NOMO-1 treated with dmso at 0.1 percent for 144 hours (cell line): ENCODE measurements around the gene GLE1.
"Not testable (repeated sequence)": the region's sequence is repeated elsewhere in the genome, so short reads cannot be mapped to it uniquely, and the experiment has no call there.

Experiments used
- DNase-seq: peaks from one replicate; lab custom pipeline; 2025; ENCODE audit not compliant: unreplicated experiment; lab: John Stamatoyannopoulos, UW

The GLE1 gene

DNA sequence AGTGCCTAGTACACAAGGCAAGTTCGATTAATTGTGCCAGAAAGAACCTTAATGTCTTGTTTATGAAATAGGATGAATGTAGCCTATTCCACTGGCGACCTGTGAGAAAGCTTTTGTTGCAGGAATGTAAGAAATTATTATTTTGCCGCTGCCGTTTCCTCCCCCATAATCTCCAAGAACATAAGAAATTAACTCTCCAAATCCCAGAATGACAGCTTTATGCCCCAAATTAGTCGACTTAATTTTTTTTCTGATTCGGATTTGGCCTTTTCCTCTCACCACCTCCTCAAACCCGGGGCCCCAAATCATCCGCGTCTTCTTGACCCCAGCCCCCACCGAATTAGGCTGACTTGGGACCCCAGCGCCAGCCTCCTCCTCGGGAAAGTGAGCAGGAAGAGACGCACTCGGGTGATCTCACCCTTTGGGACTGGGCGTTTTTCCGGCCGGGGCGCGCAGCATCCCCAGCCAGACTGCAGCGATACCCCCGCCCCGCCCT is 47.2 kb downstream of the GLE1 start:
- DNase-seq, result no peak

DNA sequence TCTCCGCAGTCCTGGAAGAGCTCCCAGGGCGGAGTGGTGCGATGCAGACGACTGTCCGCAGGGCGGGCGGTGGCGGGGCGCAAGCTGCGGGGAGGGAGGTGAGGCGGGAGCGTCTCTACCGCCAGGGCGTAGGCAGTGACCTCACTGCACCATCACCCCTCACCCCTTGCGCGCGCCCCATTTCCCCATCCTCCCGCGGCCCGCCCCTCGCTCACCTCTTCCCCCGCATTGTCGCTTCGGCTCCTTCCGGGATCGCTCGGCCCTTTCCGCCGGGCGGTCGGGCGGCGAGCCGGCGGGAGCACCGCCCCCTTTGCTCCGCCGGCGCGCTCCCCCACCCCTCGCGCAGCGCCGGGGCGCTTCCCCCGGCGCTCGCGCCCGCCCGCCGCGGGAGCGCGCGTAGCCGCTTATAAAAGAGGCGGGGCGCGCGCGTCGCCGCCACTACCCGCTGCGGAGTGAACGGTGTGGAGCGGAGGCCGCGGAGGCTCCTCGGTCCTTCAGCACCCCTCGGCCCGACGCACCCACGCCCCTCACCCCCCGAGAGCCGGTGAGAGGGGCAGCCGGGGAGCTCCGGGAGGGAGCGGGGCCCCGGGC is 47.7 kb downstream of the GLE1 start, which contains the start of gene SPTAN1:
Gene SPTAN1, plus strand, starts transcription at position 435 of the 591 bp plus-strand sequence. CDS start 14,154 bp downstream, outside the sequence.
- peak; percentile 85 for DNase-seq

DNA sequence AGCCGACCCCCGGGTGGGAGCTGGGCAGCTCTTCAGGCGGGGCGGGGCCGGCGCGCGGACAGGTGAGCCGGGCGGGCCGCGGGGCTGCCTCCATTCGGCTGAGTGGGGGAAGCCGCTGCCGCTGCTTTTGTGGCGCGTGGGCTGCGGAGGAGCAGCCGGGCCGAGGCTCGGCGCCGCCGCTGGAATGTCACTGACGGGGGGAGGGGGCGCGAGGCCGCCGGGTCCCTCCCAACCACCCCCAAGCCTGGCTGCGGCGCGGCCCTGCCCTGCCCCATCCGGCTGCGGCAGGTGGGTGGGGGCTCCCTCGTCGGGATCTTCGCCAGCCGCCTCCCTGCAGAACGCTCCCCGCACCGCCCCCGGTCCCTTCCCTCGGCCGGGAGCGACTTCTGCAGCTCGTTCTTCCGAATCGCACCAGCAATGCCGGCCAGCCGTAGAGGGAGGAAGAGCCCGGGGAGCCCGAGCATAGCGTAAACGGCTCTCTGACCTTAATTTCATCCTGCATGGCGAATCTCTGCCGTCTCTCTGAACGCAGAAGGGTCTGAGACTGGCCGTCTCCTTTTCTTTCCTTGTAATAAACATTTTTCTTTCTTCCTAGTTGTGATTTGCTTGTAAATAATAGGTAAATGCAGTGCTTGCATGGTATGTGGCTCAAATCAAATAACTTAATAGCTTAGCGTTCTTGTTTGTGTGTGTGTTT is 48.4 kb downstream of the GLE1 start:
- DNase-seq, result no peak

DNA sequence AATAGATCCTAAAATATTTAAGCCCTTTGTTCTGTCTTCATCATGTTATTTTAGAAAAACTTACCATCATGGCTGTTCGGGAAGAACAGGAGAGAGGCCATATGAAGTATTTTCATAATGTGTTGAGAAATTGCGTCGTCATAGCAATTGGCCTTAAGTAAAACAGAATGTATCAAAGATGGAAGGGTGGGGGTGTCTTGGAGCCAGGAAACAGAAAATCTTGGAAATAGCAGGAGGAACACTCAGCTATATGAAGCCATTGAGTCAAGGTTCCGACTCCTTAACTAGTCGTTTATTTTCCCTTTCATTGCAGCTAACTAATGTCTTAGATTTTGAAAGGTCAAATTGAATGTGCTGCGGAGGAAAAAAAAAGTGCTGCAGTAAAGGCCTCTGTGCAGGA is 49.2 kb downstream of the GLE1 start:
- DNase-seq, result no peak

DNA sequence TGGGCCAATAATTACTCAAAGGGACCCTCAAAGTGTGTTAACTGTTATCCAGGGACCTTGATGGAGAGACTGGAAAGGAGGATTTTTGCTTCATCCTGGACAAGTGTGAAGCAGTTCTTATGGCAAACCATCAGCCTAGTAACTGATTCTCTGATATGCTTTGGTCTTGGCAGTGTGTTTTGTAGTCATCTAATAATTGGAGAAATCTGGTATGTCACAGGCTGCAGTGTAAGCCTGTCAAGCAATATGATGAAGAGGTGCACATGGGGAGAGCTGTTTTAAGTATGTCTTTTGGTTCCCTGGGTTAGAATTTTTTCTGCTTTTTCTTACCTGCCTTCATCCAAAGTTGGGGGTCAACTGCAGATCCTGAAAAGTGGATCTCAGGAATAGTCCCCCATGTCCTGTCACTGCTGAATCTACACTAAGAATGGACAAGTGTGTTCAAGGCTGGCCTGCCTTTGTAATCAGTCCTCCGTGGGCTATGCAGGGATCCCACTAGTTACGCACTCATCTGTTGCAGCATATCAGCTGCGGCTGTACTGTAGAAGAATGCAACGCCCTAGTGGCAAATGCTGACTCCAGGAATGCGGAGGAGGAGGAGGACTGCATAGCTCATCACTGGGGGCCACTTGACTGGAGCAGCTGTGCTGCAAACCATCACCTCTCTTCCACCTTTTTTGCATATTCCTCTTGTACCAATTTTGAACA is 49.8 kb downstream of the GLE1 start:
- DNase-seq, result no peak

DNA sequence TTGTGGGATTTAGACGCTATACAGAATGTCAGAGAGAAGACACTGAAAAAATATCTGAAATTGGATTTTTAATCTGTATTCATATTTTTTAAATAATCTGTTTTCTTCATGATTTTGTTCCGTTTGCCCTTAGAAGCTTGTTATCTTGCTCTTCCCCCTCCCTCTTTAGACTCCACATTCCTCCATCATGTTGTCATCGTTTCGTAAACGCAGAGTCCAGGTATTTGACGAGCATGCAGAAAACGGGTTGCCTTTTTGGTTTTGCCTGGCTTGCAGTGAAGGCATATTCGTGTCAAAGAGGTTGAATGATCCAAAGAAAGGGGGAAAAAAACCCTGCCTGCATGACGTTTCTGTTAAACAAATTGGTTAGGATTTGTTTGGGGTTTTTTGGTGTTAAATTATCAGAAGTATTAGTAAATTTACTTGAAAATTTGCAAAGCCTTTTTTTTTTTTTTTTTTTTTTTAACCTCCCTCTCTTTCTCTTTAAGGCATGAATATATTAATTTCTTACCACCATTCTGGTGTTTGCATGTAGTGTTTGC is 50.7 kb downstream of the GLE1 start:
- no peak for DNase-seq

DNA sequence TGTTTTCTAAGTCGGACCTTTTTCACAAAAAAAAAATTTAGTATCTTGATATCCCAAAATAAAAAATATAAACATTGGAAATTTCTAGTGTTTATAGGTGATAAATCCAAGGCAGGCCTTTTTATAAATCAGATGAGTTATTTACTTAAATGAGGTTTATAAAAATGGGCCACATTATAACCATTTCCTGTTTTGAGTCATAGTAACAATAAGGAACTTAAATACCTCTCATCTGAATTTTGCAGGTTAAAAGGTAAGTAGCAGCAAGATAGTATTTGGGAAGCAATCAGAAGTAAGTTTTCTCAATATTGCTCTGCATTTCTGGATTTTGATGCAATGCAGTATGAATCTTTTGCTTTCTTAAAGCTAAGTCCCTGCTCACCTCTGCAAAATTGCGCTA is 51.8 kb downstream of the GLE1 start:
- no peak for DNase-seq

DNA sequence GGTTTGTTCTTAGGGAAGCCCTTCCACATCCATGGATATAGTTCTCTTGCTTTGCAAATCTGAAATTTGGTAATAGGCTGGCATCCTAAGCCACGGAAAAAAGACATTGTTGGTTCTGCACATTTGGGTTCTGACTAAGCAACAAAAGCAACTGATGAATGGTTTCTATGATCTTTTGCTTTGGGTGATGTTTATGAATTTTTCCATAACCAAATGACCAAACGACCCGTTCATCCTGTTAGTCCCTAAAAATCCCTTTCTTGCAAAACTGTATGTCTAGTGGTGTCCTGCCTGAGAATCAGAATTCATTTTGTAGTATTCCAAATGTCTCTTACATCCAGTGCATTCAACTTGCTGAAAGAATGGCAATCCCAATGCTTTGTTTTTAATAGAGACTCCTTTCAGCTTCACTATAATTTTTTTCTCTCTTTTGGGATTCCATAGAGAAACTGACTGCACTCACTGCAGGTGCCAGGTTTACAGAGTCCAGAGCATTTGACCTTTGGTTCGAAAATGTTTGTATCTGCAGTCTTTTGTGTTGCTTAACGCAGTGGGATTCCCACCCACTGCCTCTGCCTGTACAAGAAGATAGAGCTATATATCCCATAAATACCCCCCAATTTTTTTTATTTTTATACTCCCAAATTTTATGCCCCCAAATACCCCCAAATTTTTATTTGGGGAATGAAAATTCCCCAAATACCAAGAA is 52.6 kb downstream of the GLE1 start:
- DNase-seq, result no peak

DNA sequence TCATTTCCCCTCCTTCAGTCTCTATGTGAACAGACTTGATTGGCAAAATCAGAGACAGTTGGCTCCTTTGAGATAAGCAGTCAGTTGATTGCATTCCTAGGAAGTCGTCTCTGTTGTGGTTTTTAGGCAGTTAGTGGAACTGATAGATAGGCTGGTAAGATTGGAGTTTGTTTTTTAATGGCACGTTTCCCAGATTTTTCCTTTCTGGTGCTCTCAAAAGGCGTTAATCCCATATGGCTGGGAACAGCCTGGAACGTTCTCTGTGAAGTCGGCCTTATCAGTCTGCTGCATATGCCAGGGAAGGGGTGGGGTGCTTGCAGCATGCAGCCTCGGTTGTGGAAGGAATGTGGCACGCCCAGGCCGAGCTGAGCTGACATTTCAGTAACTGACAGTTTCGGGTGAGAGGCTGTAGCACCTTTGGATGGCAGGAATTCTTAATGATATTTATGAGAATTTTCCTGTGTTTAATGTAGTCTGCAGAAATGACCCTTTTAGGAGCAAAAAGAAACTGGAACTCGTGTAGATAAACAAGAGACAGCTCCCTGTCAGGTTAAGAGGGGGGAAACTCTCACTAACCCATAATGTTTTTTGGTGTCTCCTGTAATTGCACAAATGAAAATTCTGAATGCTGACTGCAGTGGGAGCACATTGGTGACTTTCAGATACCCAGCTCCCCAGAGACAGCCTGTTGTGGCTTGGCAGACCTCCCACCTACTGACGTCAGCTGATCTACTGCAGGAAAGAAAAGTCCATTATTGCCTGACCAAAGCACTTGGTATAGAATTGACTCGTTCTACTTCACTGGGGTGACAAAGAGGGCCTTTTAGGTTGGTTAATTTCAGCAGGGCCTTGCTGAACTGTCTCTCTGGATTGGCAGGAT is 54.2 kb downstream of the GLE1 start:
- no peak for DNase-seq

DNA sequence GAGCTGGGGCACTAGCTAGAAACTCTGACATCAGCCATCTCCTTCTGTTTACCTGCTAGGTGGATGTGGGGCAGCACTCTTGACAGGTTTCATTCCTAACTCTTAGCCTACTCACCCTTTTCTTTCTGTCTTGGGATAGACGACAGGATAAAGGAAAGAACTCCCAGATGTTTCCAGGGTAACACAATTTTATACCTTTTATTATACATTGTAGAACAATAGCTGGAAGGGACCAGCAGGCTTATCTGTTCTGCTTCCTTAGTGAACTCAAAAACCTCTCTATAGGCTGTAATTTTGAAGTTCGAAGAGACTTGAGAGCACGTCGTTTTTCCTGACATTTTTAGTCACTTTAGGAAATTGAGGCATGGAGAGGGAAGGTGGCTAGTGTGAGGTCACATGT is 61.1 kb downstream of the GLE1 start:
- no peak for DNase-seq

DNA sequence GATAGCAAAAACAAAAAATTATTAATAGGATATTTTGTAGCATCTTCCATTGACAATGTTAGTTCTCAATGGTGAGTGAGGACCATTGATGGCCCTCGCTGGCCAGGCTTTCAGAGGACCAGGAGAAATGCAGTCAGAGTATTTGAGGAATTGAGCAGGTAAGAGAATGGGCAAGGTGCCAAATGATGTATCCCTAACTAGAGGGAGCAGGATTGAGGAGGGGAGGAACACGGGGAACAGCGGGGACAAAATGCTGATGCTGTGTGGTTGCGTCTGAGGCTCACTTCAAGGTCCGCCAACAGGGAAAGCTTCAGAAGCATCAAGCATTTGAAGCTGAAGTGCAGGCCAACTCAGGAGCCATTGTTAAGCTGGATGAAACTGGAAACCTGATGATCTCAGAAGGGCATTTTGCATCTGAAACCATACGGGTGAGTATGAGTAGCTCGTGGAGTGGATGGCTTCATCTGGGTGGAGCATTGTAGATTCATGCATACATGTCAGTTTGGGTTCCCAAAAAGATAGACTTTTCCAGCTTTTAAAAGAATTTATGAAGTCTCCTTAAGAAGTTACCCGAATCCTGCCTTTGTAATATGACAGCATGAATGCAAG is 64.1 kb downstream of the GLE1 start:
- no peak for DNase-seq

DNA sequence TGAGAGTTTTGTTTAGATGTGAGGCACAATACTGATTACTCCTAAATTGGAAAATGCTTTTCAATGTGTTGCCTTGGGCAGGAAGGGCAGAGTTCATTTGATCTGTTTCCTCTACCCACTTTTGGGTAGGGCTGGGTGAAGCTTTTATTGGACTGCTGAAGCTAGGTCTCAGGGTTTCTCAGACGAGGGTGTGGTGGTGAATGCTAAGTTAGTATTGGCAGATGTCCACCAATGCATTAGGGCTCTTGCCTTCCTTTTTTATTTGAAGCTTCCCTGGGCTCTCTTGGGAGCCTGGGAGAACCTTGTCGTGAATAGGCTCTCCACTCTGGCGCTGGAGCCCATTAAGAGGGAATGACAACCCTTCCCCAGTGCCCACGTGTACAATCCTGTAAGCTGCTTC is 71.0 kb downstream of the GLE1 start:
- no peak for DNase-seq

DNA sequence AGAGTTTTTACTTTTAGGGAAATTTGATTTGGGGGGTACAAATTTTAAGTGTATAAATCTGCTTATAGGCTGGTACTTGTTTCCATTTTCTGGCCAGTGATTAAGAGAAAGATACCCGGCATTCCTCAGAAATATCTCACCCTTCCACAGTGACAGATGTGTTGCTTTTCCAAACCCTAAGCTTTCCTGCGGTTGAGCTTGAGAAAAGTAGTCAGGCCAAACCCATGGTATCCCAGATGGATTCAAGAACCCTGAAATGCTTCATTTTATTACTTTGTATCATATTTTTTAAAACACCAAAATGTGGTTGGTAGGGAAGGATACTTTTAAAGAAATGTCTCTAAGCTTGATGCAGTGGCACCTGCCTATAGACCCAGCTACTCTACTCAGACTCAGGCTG is 71.4 kb downstream of the GLE1 start:
- DNase-seq, result no peak

DNA sequence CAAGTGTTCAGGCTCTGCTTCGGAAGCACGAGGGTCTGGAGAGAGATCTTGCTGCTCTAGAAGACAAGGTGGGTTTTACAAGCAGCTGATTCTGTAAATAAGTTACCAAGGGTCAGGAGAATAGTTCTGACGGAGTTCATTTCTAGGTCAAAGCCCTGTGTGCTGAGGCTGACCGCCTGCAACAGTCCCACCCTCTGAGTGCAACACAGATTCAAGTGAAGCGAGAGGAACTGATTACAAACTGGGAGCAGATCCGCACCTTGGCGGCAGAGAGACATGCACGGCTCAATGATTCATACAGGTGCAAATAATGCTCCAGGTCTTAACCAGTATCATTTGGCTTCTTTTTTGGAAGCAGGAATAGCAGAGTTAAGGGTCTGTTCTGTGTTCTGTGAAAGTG is 72.7 kb downstream of the GLE1 start:
- no peak for DNase-seq

DNA sequence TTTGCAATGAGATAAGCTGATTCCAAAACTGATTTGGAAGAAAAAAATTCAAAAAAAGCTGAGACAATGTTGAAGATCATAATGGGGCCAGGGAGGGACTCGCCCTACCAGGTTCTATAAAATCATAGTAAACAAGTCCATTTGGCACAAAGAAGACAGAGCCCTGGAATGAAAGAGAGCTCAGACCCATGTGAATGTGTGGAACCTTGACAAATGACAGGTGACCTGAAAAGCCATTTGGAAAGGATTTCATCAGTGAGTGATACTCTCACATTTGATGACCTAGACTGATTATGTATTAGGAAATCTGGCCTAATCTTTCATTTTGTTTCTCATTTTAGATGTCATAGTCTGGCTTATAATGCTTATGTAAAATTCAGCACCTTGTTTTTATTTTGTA is 74.7 kb downstream of the GLE1 start:
- no peak for DNase-seq

DNA sequence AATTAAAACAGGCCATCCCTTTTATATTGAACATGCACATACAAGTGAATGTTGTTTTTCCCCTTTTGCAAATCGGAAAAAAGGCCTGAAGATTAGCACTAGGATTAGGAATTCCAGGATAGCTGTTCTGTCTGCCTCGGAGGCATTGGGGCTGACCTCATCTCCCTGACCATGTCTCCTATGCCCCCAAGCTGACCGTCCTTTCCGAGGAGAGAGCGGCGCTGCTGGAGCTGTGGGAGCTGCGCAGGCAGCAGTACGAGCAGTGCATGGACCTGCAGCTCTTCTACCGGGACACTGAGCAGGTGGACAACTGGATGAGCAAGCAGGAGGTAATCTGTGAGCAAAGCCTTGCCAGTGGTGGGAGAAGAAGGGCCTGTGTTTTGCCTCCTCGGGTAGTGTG is 76.2 kb downstream of the GLE1 start:
- DNase-seq, result no peak

DNA sequence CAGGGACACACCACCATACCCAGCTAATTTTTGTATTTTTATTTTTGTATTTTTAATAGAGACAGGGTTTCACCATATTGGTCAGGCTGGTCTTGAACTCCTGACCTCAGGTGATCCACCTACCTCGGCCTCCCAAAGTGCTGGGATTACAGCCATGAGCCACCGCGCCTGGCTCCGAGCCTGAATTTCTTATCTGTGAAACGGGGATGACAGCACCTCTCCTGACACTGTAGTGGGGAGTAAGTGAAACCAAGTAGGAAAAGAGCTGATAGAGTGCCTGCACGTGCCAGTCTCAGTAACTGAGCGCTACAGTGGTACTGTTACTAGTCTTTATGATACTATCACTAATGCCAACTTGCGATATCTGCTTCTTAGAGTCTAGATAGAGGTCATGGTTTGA is 80.6 kb downstream of the GLE1 start:
- DNase-seq, result not testable (repeated sequence)

DNA sequence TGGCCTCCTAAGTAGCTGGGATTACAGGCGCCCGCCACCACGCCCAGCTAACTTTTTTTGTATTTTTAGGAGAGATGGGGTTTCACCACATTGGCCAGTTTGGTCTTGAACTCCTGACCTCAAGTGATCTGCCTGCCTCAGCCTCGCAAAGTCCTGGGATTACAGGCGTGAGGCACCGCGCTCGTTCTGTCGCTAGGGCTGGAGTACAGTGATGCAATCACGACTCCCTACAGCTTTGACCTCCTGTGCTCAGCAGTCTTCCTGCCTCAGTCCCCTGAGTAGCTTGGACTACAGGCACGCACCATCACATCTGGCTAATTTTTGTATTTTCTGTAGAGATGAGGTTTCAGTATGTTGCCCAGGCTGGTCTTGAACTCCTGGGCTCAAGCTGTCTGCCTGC is 82.4 kb downstream of the GLE1 start:
- DNase-seq, result not testable (repeated sequence)

DNA sequence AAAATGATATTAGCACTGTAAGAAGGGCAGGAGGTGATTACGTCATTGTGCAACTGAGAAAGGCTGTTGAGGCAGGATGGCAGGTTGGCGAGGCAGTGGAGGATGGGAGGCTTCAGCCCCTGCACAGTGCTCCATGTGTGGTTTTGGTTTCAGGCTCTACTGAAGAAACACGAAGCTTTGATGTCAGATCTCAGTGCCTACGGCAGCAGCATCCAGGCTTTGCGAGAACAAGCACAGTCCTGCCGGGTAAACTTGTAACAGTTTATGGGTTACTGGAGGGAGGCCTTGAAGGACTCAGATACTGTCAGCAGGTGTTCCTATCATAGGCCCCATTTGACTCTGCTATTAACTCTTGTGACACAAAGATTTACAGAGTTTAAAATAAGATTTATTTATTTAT is 82.9 kb downstream of the GLE1 start:
- DNase-seq, result no peak
